GM23338 (cell line): ENCODE results near the gene EYA2. TPM values are rescaled to one million over a fixed set of nuclear protein-coding genes. Genes with fewer than 3 reads are reported as not detected.

Experiments
- ATAC-seq: fragments of 200-7000 bp; cut with Tn5 transposase; 3 replicates; pipeline ENCODE4 v1.9.1; 2020
- DNase-seq: peaks from one replicate; pipeline ENCODE4 v3.0.0-alpha.2; 2015; ENCODE audit warnings: low spot score
- H2AFZ ChIP-seq: fragments of 200-600 bp; sonication (generic); 2 replicates; pipeline ENCODE4 v1.8.0; 2016; ENCODE audit warnings: antibody characterized with exemption, mild to moderate bottlenecking, moderate library complexity
- H3F3A ChIP-seq: fragments of 200-600 bp; sonication (generic); replicated peaks from 2 replicates; pipeline ENCODE4 v1.8.0; 2017; ENCODE audit warnings: antibody characterized with exemption, mixed run types, low read depth
- H3K27ac ChIP-seq: fragments of 200-600 bp; sonication (generic); 2 replicates; pipeline ENCODE4 v1.6.1; 2016; ENCODE audit warnings: low read depth
- H3K27me3 ChIP-seq: fragments of 200-600 bp; sonication (generic); 2 replicates; pipeline ENCODE4 v1.8.0; 2016; ENCODE audit warnings: mild to moderate bottlenecking, mixed run types, moderate library complexity; ENCODE audit not compliant: insufficient read depth
- H3K36me3 ChIP-seq: fragments of 200-600 bp; sonication (generic); 2 replicates; pipeline ENCODE4 v1.8.0; 2016; ENCODE audit warnings: mild to moderate bottlenecking; ENCODE audit not compliant: insufficient read depth
- H3K4me1 ChIP-seq: fragments of 200-600 bp; sonication (generic); 2 replicates; pipeline ENCODE4 v1.8.0; 2016; ENCODE audit warnings: mild to moderate bottlenecking, moderate library complexity; ENCODE audit not compliant: insufficient read depth
- H3K4me2 ChIP-seq: fragments of 200-600 bp; sonication (generic); 2 replicates; pipeline ENCODE4 v1.7.1; 2017; ENCODE audit warnings: mixed run types
- H3K4me3 ChIP-seq: fragments of 200-600 bp; sonication (generic); 2 replicates; pipeline ENCODE4 v1.6.1; 2016; ENCODE audit warnings: mixed run types
- H3K79me2 ChIP-seq: fragments of 200-600 bp; sonication (generic); replicated peaks from 2 replicates; pipeline ENCODE4 v1.8.0; 2017; ENCODE audit warnings: mild to moderate bottlenecking; ENCODE audit not compliant: insufficient read depth
- H3K9me2 ChIP-seq: fragments of 200-600 bp; sonication (generic); 2 replicates; pipeline ENCODE4 v1.8.0; 2017; ENCODE audit not compliant: insufficient read depth
- H4K20me1 ChIP-seq: fragments of 200-600 bp; sonication (generic); replicated peaks from 2 replicates; pipeline ENCODE4 v1.8.0; 2017; ENCODE audit warnings: mild to moderate bottlenecking; ENCODE audit not compliant: insufficient read depth
- H3K27ac Mint-ChIP-seq: 2 replicates; pipeline ENCODE4 v1.8.0; 2020; ENCODE audit warnings: inconsistent platforms, mild to moderate bottlenecking, moderate library complexity, mixed read lengths
- H3K27me3 Mint-ChIP-seq: 3 replicates; pipeline ENCODE4 v1.8.0; 2022; ENCODE audit warnings: low read depth, mild to moderate bottlenecking, moderate library complexity, mixed read lengths, inconsistent platforms; ENCODE audit not compliant: insufficient read depth, poor library complexity
- H3K36me3 Mint-ChIP-seq: 3 replicates; pipeline ENCODE4 v1.8.0; 2021; ENCODE audit warnings: low read depth, mild to moderate bottlenecking, inconsistent platforms, moderate library complexity, mixed read lengths
- H3K4me1 Mint-ChIP-seq: 3 replicates; pipeline ENCODE4 v1.8.0; 2020; ENCODE audit warnings: mild to moderate bottlenecking, inconsistent platforms, mixed read lengths
- H3K4me3 Mint-ChIP-seq: 3 replicates; pipeline ENCODE4 v1.8.0; 2021; ENCODE audit warnings: moderate library complexity, mild to moderate bottlenecking, inconsistent platforms, mixed read lengths
- H3K9me3 Mint-ChIP-seq: 3 replicates; pipeline ENCODE4 v1.8.0; 2020; ENCODE audit warnings: moderate library complexity, mild to moderate bottlenecking, inconsistent platforms, mixed read lengths
- CREB1 ChIP-seq: fragments of 250-450 bp; sonication (Bioruptor Pico); IDR thresholded peaks from 2 replicates; pipeline ENCODE4 v1.5.0; 2020; ENCODE audit warnings: low read depth, mild to moderate bottlenecking, moderate library complexity
- JUNB ChIP-seq: IDR thresholded peaks from one replicate; pipeline ENCODE4 v1.6.1; 2016; ENCODE audit warnings: antibody characterized with exemption; ENCODE audit not compliant: unreplicated experiment
- ZNF462 ChIP-seq: fragments of 250-450 bp; sonication (Bioruptor Pico); IDR thresholded peaks from 2 replicates; pipeline ENCODE4 v1.5.0; 2020; ENCODE audit warnings: mild to moderate bottlenecking, moderate library complexity
- polyA plus RNA-seq: library from polyadenylated mRNA; unstranded; fragments of >200 nt; fragmentation: Nextera tagmentation; extraction: Ambion mirVana; gene quantifications from 2 replicates; pipeline ENCODE4 v1.2.1, GENCODE V29; 2016
- total RNA-seq: library from RNA; depleted of rRNA; stranded (reverse); fragments of >200 nt; shearing (Covaris generic); gene quantifications from 2 replicates; pipeline ENCODE4 v1.2.3, GENCODE V29; 2014
- TF ChIP-seq, protein P1 (sequence below): IDR thresholded peaks from one replicate; pipeline ENCODE4 v1.6.1; 2018; ENCODE audit warnings: antibody characterized with exemption; ENCODE audit not compliant: unreplicated experiment

Gene EYA2
- total and polyA plus RNA-seq, 2 experiments from 2014 or later = 0.50 to 0.56 TPM

- Mint-ChIP-seq H3K27me3 (peaks cover 3% of the 10 kb centered on the region), H3K9me3 (no peaks in the 10 kb centered on the region), H3K27ac (no peak overlapping the region), H3K4me3 (no peak overlapping the region), H3K36me3 (no peaks in the 10 kb centered on the region), H3K4me1 (no peaks in the 10 kb centered on the region)
- H3K27me3 ChIP-seq = no peaks in the 10 kb centered on the region
- no peak overlapping the region for H3K27ac ChIP-seq
- H3K4me1 ChIP-seq = no peaks in the 10 kb centered on the region
- H3K9me2 ChIP-seq = no peaks in the 10 kb centered on the region
- no peaks in the 10 kb centered on the region for H3F3A ChIP-seq
- no peak overlapping the region for H2AFZ ChIP-seq
- TF ChIP-seq ZNF462 (CRISPR knock-in tag) = no peak
- TF ChIP-seq CREB1 (CRISPR knock-in tag) = no peak
- TF ChIP-seq, protein P1, sequence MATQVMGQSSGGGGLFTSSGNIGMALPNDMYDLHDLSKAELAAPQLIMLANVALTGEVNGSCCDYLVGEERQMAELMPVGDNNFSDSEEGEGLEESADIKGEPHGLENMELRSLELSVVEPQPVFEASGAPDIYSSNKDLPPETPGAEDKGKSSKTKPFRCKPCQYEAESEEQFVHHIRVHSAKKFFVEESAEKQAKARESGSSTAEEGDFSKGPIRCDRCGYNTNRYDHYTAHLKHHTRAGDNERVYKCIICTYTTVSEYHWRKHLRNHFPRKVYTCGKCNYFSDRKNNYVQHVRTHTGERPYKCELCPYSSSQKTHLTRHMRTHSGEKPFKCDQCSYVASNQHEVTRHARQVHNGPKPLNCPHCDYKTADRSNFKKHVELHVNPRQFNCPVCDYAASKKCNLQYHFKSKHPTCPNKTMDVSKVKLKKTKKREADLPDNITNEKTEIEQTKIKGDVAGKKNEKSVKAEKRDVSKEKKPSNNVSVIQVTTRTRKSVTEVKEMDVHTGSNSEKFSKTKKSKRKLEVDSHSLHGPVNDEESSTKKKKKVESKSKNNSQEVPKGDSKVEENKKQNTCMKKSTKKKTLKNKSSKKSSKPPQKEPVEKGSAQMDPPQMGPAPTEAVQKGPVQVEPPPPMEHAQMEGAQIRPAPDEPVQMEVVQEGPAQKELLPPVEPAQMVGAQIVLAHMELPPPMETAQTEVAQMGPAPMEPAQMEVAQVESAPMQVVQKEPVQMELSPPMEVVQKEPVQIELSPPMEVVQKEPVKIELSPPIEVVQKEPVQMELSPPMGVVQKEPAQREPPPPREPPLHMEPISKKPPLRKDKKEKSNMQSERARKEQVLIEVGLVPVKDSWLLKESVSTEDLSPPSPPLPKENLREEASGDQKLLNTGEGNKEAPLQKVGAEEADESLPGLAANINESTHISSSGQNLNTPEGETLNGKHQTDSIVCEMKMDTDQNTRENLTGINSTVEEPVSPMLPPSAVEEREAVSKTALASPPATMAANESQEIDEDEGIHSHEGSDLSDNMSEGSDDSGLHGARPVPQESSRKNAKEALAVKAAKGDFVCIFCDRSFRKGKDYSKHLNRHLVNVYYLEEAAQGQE = no peak
- TF ChIP-seq JUNB = no peak
- H3K4me3 ChIP-seq = no peak overlapping the region
- H3K4me2 ChIP-seq = no peak overlapping the region
- no peaks in the 10 kb centered on the region for H4K20me1 ChIP-seq
- no peaks in the 10 kb centered on the region for H3K79me2 ChIP-seq
- no peak for ATAC-seq
- H3K36me3 ChIP-seq = no peaks in the 10 kb centered on the region
- DNase-seq = no peak
Measured at GRCh38 chr20:47059536-47059935, 164.9 kb downstream of the EYA2 start.
